Memory B cell (primary cell): ENCODE results near the gene TALDO1.

Source experiments
- ATAC-seq: fragments of 150-1000 bp; cut with Tn5 transposase; 2 replicates; pipeline ENCODE4 v1.10.0; 2021; ENCODE audit warnings: low read depth, mild to moderate bottlenecking, moderate library complexity
- DNase-seq, 2 donors: peaks; one replicate each; pipeline ENCODE4 v3.0.0; 2022; ENCODE audit warnings: low spot score in 2 of 2
- H3K27ac Mint-ChIP-seq: one replicate; pipeline ENCODE4 v1.8.0; 2022; ENCODE audit warnings: mild to moderate bottlenecking, moderate library complexity, mixed read lengths
- H3K27me3 Mint-ChIP-seq: one replicate; pipeline ENCODE4 v1.8.0; 2022; ENCODE audit warnings: mixed read lengths
- H3K36me3 Mint-ChIP-seq: one replicate; pipeline ENCODE4 v1.8.0; 2022; ENCODE audit warnings: mild to moderate bottlenecking, mixed read lengths
- H3K4me1 Mint-ChIP-seq: one replicate; pipeline ENCODE4 v1.8.0; 2022; ENCODE audit warnings: mixed read lengths
- H3K4me3 Mint-ChIP-seq: one replicate; pipeline ENCODE4 v1.8.0; 2022; ENCODE audit warnings: mild to moderate bottlenecking, moderate library complexity, mixed read lengths
- H3K9me3 Mint-ChIP-seq: one replicate; pipeline ENCODE4 v1.8.0; 2022; ENCODE audit warnings: mixed read lengths

The TALDO1 gene

GRCh38 chr11:776263-776560 lies 28.9 kb downstream of the TALDO1 start:
- no peaks in the 10 kb centered on the region for H3K36me3 Mint-ChIP-seq
- no peaks in the 10 kb centered on the region for H3K9me3 Mint-ChIP-seq
- H3K27ac Mint-ChIP-seq: no peak overlapping the region
- no peak for DNase-seq
- peaks cover 8% of the 10 kb centered on the region for H3K4me1 Mint-ChIP-seq
- peak overlapping the region; percentile 81 for H3K4me3 Mint-ChIP-seq
- H3K27me3 Mint-ChIP-seq: no peaks in the 10 kb centered on the region
- ATAC-seq: no peak

- no peak for DNase-seq
- no peak overlapping the region for H3K27ac Mint-ChIP-seq
- ATAC-seq: peak; percentile 48
- H3K36me3 Mint-ChIP-seq: no peaks in the 10 kb centered on the region
- no peaks in the 10 kb centered on the region for H3K27me3 Mint-ChIP-seq
- peak overlapping the region; percentile 81 for H3K4me3 Mint-ChIP-seq
- peaks cover 8% of the 10 kb centered on the region for H3K4me1 Mint-ChIP-seq
- H3K9me3 Mint-ChIP-seq: no peaks in the 10 kb centered on the region
Measured at GRCh38 chr11:776561-777287, 29.5 kb downstream of the TALDO1 start.

- peak; percentile 95 to 97 for DNase-seq
- Mint-ChIP-seq H3K4me1 (peaks cover 8% of the 10 kb centered on the region), H3K27me3 (no peaks in the 10 kb centered on the region), H3K27ac (no peak within 1 kb of the TSS), H3K4me3 (peak within 1 kb of the TSS; percentile 81), H3K36me3 (no peaks in the 10 kb centered on the region), H3K9me3 (no peaks in the 10 kb centered on the region)
- peak; percentile 91 for ATAC-seq
Measured at GRCh38 chr11:777288-778255, 30.3 kb downstream of the TALDO1 start, which contains the start of gene GATD1. TSS of gene GATD1 (minus strand) at chr11:777487. CDS start at chr11:777462, 25 bp downstream.

GRCh38 chr11:778976-779954 lies 32.0 kb downstream of the TALDO1 start:
- ATAC-seq: no peak
- Mint-ChIP-seq H3K36me3 (no peaks in the 10 kb centered on the region), H3K9me3 (no peaks in the 10 kb centered on the region), H3K27me3 (no peaks in the 10 kb centered on the region), H3K4me3 (peak overlapping the region; percentile 56), H3K27ac (no peak overlapping the region), H3K4me1 (peaks cover 8% of the 10 kb centered on the region)
- DNase-seq: peak in 1 of 2 donors; percentile 10

GRCh38 chr11:779955-780532 lies 32.8 kb downstream of the TALDO1 start:
- Mint-ChIP-seq H3K27ac (no peak overlapping the region), H3K36me3 (no peaks in the 10 kb centered on the region), H3K4me3 (no peak overlapping the region), H3K4me1 (peaks cover 8% of the 10 kb centered on the region), H3K27me3 (no peaks in the 10 kb centered on the region), H3K9me3 (no peaks in the 10 kb centered on the region)
- DNase-seq: peak in 1 of 2 donors; percentile 9
- no peak for ATAC-seq

- Mint-ChIP-seq H3K9me3 (no peaks in the 10 kb centered on the region), H3K27ac (no peak overlapping the region), H3K4me1 (peaks cover 2% of the 10 kb centered on the region), H3K4me3 (no peak overlapping the region), H3K36me3 (no peaks in the 10 kb centered on the region), H3K27me3 (no peaks in the 10 kb centered on the region)
- DNase-seq: no peak
- no peak for ATAC-seq
Measured at GRCh38 chr11:782264-783174, 35.3 kb downstream of the TALDO1 start.

GRCh38 chr11:783581-784015 lies 36.3 kb downstream of the TALDO1 start:
- no peak overlapping the region for H3K4me3 Mint-ChIP-seq
- DNase-seq (no peak), ATAC-seq (peak; percentile 64)
- peaks cover 2% of the 10 kb centered on the region for H3K4me1 Mint-ChIP-seq
- no peaks in the 10 kb centered on the region for H3K9me3 Mint-ChIP-seq
- H3K27ac Mint-ChIP-seq: no peak overlapping the region
- peaks cover 2% of the 10 kb centered on the region for H3K27me3 Mint-ChIP-seq
- H3K36me3 Mint-ChIP-seq: no peaks in the 10 kb centered on the region

- DNase-seq: no peak
- Mint-ChIP-seq H3K4me1 (no peaks in the 10 kb centered on the region), H3K9me3 (no peaks in the 10 kb centered on the region), H3K4me3 (no peak overlapping the region), H3K36me3 (peaks cover 5% of the 10 kb centered on the region), H3K27me3 (peaks cover 3% of the 10 kb centered on the region), H3K27ac (no peak overlapping the region)
- ATAC-seq: no peak
Measured at GRCh38 chr11:786235-787083, 39.2 kb downstream of the TALDO1 start.

GRCh38 chr11:787084-787675 lies 39.9 kb downstream of the TALDO1 start:
- Mint-ChIP-seq H3K27ac (no peak overlapping the region), H3K9me3 (no peaks in the 10 kb centered on the region), H3K4me3 (no peak overlapping the region), H3K27me3 (peaks cover 3% of the 10 kb centered on the region), H3K36me3 (peaks cover 7% of the 10 kb centered on the region), H3K4me1 (no peaks in the 10 kb centered on the region)
- DNase-seq: no peak
- ATAC-seq: no peak

GRCh38 chr11:788009-788640 lies 40.9 kb downstream of the TALDO1 start:
- DNase-seq (no peak), ATAC-seq (peak; percentile 23)
- Mint-ChIP-seq H3K4me1 (no peaks in the 10 kb centered on the region), H3K27me3 (peaks cover 3% of the 10 kb centered on the region), H3K4me3 (no peak overlapping the region), H3K27ac (no peak overlapping the region), H3K9me3 (no peaks in the 10 kb centered on the region), H3K36me3 (peaks cover 10% of the 10 kb centered on the region)
